ENCODE measurements around the gene RNF114. TPM values are rescaled to one million over a fixed set of nuclear protein-coding genes. Genes with fewer than 3 reads are reported as not detected.

The RNF114 gene
- total and polyA plus RNA-seq, 8 donors, result 60.8 to 70.9 (median 65.6) TPM

GRCh38 chr20:49935746-49936152, 448 bp upstream of the RNF114 start:
- peak overlapping the region; percentile 93 to 100 for H3K4me3 ChIP-seq
- no peaks in the 10 kb centered on the region for H3K9me3 ChIP-seq
- DNase-seq (peak in 1 of 4 donors; percentile 68), ATAC-seq (peak; percentile 1)
- peak overlapping the region; percentile 91 to 93 for H3K27ac ChIP-seq
- TF ChIP-seq, protein P1, sequence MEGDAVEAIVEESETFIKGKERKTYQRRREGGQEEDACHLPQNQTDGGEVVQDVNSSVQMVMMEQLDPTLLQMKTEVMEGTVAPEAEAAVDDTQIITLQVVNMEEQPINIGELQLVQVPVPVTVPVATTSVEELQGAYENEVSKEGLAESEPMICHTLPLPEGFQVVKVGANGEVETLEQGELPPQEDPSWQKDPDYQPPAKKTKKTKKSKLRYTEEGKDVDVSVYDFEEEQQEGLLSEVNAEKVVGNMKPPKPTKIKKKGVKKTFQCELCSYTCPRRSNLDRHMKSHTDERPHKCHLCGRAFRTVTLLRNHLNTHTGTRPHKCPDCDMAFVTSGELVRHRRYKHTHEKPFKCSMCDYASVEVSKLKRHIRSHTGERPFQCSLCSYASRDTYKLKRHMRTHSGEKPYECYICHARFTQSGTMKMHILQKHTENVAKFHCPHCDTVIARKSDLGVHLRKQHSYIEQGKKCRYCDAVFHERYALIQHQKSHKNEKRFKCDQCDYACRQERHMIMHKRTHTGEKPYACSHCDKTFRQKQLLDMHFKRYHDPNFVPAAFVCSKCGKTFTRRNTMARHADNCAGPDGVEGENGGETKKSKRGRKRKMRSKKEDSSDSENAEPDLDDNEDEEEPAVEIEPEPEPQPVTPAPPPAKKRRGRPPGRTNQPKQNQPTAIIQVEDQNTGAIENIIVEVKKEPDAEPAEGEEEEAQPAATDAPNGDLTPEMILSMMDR (IDR thresholded peaks at IDR 0.05), result no peak
- no peaks in the 10 kb centered on the region for H3K27me3 ChIP-seq
- H3K36me3 ChIP-seq, result peaks cover 0 to 14% of the 10 kb centered on the region in 2 donors
- intact Hi-C loops (cut with DNase I), result no loop called here
- peaks cover 13 to 49% of the 10 kb centered on the region in 2 donors for H3K4me1 ChIP-seq

DNA sequence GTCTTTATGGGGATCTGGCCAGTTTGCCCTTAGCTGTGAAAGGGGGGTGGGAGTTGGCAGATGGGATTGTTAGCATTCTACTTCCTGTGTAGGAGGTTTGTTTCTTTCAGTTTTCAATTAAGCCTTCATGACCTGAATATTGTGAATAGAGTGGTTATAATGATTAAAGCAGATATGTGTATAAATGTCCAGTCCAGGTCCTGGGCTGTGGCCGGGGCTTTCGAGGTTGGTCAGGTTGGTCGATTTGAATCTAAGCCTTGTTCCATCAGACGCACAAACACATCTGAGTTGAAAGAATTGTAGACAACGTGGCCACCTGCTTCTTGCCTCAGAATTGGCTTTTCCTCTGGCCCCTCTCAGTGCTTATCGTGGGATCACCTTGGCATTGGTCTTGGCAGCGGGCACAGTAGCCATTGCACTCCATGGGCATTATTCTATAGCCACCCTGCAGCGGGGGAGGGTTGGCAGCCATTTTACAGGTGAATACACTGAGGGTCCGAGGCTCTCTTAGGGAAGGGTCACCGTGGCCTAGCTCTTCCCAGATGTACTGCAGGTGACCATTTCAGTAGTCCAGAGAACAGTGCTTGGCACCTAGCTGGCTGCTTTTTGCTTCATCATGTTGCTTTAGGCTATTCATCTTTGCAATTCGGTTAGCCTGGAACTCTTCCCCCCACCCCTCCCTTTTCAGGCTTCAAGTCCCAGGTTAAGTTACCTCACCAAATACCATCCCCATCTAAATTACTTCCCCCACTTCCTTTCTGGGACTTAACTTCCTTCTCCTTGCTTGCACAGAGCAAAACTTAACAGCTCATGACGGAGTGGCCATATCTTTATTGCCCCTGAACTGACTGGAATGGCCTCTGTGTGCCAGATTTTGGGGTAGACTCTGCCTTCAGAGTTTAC, 1.1 kb downstream of the RNF114 start:
- Histone ChIP-seq H3K4me3 (peak overlapping the region; percentile 93 to 100), H3K4me1 (peaks cover 13 to 63% of the 10 kb centered on the region in 2 donors), H3K27me3 (no peaks in the 10 kb centered on the region), H3K36me3 (peaks cover 0 to 29% of the 10 kb centered on the region in 2 donors), H3K27ac (peak overlapping the region; percentile 91 to 93), H3K9me3 (no peaks in the 10 kb centered on the region)
- TF ChIP-seq, protein P1 (IDR thresholded peaks at IDR 0.05), result no peak
- ATAC-seq (peak; percentile 33), DNase-seq (peak in 1 of 4 donors; percentile 30)
- intact Hi-C loops (cut with DNase I), result no loop called here

DNA sequence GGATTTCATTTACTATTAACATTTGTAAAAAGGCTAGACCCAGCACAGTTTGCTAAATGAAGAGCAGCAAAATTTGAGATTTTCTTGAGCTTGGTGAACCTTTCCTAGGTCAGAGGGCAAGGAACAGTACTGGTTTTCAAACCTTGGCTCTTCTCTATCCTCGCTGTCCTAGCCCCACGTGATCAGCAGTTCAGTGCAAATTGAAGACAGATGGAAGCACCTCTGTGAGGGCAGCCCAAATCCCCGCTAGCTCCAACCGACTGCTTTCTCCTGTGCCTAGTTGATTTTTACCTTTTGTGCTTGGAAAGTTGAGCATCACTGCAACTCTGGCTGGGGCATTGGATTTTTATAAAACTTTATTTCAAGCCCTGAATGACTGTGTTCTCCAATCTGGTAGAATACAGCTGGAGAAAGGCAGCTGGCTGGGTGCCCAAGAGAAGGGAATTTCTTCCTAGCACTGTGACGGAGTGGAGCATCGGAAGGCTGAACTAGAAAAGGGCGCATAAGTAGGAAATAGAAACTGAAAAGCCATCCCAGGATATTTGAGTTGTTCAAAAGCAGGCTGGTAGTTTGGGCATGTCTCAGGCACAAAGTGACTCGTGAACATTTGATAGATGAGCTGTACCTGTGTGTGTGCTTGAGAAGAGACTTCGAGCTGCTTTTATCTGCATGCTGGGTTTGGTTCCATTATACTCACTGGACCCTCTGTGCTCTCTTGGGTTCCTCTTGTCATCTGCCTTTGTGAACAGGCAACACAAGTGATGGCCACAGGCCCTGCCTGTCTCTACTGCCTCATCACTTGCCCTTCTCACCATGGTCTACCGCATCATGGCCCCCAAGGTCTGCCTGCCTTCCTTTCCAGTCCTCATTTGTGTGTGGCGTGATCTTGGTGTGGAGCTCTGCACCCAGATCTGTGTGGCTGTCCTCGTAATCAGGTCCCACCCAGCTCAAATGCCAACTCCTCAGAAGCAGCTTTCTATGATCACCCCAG, 2.3 kb downstream of the RNF114 start:
- DNase-seq (peak in 2 of 4 donors; percentile 53 to 66), ATAC-seq (no peak)
- TF ChIP-seq, protein P1 (IDR thresholded peaks at IDR 0.05), result no peak
- Histone ChIP-seq H3K27me3 (no peaks in the 10 kb centered on the region), H3K36me3 (peaks cover 0 to 41% of the 10 kb centered on the region in 2 donors), H3K4me3 (peak overlapping the region in 1 of 2 donors; percentile 93), H3K4me1 (peaks cover 13 to 68% of the 10 kb centered on the region in 2 donors), H3K27ac (peak overlapping the region in 1 of 2 donors; percentile 93), H3K9me3 (no peaks in the 10 kb centered on the region)
- intact Hi-C loops (cut with DNase I), result no loop called here

GRCh38 chr20:49941456-49941855, 5.3 kb downstream of the RNF114 start:
- intact Hi-C loops (cut with DNase I), result no loop called here

More at GRCh38 chr20:49941456-49941855, 5.3 kb downstream of the RNF114 start:
- Histone ChIP-seq H3K27ac (no peak overlapping the region), H3K27me3 (no peaks in the 10 kb centered on the region), H3K36me3 (peaks cover 0 to 70% of the 10 kb centered on the region in 2 donors), H3K4me3 (no peak overlapping the region), H3K4me1 (peaks cover 13 to 60% of the 10 kb centered on the region in 2 donors), H3K9me3 (no peaks in the 10 kb centered on the region)
- TF ChIP-seq, protein P1 (IDR thresholded peaks at IDR 0.05), result no peak
- ATAC-seq (no peak), DNase-seq (peak in 1 of 4 donors; percentile 0)

All from left lung (tissue), 10 donors.